Measurements from ENCODE around the gene ARHGEF28.

The ARHGEF28 gene

DNA sequence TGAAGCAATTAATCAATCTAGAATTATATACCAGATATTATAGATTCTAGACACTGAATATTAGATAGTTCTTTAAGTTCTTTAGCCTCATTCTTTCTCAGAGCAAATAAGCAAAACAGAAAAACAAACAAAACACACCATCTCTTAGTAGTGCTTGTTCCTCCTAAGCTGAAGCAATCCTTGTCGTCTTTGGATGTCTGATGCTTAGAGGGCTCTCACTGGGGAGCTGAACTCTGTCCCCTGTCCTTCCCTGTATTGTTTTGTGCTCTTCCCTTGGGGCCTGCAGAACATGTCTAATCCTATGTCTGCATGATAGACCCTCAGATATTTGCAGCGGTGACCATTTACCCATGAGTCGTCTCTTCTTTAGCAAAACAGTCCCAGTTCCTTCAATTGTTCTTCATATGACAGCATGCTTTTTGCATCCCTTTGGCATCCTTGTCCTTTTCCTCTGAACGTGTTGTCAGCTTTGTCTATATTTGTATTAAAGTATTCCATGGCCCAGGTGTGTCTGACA lies 114.3 kb downstream of the ARHGEF28 start:
- no peak for DNase-seq (ENCODE audit: low read depth in 2 of 2)

DNA sequence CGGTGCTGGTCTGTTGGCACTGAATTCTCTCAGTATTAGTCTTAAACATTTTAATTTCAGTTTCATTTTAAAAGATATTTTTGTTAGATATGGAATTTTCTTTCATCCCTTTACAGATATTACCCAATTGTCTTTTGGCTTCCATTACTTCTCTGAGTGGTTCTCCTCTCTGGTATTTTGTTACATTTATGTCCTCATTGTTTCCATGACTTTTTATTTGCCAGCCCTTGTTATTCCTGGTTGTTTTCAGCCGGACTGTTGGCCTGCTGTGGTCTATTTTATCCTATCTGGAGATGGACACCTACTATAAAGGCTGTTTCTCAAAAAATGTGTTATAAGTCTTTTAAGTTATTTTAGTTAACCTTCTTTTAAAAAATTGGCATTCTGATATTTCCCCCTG lies 117.2 kb downstream of the ARHGEF28 start:
- no peak for DNase-seq (ENCODE audit: low read depth in 2 of 2)

DNA sequence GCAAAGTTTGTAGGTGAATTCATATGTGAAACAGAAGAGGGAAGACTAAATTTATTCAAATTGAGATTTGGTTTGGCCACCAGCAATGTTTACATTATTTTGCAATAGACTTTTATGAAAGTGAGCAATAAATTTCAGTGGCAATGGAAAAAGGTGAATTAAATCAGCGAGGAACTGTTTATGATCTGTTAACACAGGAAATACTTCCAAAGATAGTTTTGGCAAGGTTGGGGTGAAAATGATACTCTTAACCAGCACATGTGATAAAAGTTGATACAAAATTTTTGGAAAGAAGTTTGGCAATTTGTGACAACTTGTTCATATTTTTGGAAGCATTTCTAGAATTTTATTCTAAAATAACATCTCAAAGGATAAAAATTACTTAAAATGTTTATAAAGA lies 119.8 kb downstream of the ARHGEF28 start:
- no peak for DNase-seq (ENCODE audit: low read depth in 2 of 2)

DNA sequence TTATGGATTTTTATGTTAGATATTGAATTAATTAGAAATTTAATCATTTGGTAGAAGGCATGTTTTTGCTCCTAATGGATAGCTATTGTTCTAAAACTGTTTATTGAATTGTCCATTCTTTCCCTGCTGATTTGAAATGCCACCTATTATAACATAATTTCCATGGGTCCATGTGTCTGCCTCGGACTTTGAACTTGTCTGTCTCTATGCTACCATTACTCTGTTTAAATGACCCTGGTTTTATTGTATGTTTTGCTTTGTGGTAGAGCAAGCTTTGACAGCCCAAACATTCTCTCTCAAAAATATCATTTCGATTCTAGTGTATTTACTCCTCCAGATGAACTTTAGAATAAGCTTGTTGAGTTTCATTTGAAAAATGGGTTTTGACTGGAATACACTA lies 120.6 kb downstream of the ARHGEF28 start:
- DNase-seq (ENCODE audit: low read depth in 2 of 2) = no peak

DNA sequence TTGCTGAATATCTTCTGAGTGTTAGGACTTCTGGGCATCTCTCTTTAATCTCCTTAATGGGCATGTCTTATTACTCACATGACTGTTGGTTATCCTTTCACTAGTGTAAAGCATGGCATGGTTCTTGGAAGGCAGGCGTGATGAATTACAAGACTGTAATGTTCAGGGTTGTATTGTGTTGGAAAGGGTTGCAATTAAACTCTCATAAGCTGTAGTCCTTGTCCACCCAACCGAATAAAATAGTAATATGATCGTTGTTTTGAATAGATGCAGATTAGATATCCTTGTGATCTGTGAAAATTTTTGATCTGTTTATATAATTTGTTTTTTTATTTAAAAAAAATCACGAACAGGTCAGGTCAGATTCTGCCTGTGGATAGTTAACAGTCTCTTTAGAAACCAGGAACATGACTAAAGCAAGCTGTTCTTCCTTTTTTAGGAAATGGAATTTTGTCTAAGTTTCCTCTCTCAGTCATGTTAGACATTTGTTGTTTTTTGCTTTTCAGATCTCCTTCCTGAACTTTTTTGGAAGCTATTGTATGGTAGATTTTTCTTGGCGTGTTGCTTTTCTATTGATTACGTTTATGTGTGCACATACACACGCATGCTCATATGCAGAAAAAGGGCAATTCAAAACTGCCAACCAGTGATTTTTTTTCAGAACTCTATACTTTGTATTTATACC lies 121.8 kb downstream of the ARHGEF28 start:
- no peak for DNase-seq (ENCODE audit: low read depth in 2 of 2)

DNA sequence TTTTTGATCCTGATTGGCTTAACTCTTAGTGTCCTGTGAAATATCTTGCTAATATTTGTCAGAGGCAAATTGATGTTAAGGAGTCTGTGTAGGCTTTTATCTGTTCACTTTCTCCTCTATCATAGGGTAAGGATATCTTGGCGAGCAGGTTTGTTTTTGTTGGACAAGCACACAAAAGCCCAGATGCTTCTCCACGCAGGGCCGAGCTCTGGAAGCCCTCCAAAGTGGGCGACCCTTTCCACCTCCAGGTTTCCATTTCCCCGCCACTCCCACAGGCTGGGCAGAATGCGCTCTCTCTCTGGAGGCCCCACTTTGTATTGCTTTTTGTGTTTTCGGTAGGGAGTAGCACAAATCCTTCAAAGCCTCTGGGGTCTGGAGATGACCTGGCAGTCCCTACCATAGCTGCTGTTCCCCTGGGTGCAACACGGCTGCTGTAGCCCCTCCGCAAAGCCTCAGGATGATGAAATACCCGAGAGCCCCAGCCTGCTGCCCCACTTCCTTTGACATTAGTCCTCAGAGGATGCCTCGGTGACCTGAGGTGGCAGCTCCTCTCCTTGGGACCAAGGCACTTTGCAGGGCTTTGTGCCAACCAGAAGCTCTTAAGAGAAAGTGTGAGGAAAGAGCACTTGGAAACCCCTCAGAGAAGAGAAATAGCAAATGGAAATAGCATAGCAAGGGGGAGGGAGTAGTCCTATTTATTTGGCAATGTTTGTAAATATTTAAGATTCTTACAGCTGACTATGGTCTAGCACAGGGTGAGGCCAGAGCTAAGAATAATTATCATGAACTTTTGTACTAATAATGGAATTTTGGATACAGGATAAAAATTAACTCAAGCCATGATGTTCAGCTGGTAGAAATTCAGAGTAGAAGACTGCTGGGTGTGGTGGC lies 122.8 kb downstream of the ARHGEF28 start:
- no peak for DNase-seq (ENCODE audit: low read depth in 2 of 2)

DNA sequence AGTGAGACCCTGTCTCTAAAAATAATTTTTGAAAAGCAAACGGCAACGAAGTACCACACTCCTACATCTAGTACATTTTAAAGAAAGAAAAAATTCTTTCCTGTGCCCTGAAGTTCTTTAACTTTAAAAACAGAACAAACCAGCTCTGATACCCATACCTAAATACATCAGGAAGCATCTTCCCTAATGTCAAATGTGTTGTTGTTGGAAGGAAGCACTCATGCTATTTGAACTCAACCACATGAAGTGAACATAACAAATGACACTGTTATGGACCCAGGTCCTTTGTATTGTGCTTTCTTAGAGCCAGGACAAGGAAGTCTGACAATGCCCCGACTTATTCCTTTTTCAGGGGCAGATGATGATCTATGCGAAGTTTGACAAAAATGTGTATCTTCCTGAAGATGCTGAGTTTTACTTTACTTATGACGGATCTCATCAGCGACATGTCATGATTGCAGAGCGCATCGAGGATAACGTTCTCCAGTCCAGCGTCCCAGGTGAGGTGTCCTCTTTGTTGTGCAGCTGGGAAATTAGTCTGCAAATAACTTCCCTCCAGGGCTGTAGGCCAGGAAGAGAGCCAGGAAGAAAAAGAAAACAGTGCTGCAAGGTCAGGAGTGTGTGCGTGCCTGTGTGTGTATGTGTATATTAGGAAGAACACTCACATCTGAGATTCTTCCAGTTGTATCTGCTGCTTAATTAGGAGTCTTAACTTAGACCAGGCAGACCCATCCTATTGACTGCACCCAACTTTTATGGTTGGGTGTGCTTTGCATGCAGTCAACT lies 123.7 kb downstream of the ARHGEF28 start:
- no peak for DNase-seq (ENCODE audit: low read depth in 2 of 2)

DNA sequence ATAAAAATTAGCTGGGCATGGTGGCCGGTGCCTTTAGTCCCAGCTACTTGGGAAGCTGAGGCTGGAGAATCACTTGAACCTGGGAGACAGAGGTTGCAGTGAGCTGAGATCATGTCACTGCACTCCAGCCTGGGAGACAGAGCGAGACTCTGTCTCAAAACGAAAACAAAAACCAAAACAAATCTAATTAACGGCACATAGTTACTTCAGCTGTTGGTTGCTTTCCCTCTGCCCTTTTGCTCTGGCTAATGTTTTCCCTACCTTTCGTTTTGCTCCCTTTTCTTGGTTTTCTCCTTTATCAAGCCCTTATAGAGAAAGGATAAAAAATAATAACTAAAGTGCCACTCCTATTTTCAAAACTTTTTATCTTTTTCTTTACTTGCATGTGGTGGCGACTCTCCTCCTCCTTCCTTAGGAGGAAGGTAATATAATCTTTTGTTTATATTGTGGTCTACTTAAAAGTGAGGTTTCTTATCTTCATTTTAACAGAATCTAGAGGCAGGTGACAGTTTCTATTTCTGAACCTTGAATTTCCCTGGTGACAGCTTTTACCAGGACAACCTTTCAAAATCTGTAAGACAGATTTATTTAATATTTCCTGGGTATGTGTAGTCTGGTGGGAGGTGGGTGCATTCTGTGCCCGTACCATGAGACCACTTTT lies 125.4 kb downstream of the ARHGEF28 start:
- DNase-seq (ENCODE audit: low read depth in 2 of 2) = no peak

DNA sequence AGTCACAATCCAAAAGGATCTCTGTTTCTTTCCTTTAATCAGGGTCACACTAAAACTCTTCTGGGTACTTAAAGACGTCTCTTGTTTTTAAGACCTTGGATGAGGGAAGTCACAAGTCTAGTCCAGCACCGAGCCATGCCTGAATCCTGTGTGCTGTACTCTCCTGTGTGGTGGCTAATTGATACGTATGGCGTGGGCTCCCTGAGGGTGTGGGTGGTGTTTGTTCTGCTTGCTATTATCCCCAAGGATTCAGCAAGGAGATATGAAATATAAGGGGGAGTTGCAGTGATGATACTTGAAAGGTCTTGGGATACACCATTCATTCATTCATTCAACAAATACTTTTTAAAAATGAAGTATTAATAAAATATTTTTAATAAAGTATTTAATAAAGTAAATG lies 128.3 kb downstream of the ARHGEF28 start:
- DNase-seq (ENCODE audit: low read depth in 2 of 2) = no peak

DNA sequence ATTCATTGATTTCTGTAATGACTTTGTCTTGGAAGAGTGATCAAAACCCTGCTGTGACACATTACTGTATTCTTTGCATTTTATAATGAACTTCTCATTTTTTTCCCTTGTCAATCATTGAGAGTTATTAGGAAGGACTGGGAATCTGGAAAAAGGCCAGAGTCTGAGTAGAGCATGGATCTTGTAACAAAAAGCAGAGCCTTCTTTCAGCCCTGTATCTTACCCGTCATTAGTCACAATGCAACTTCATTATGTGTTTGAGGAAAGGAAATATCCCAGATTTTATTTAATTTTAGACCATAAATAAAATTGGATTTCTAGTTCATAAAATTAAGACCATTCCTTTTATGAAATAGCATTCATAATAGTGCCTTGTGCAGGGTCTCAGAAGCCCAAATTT lies 131.4 kb downstream of the ARHGEF28 start:
- DNase-seq (ENCODE audit: low read depth in 2 of 2) = no peak

DNA sequence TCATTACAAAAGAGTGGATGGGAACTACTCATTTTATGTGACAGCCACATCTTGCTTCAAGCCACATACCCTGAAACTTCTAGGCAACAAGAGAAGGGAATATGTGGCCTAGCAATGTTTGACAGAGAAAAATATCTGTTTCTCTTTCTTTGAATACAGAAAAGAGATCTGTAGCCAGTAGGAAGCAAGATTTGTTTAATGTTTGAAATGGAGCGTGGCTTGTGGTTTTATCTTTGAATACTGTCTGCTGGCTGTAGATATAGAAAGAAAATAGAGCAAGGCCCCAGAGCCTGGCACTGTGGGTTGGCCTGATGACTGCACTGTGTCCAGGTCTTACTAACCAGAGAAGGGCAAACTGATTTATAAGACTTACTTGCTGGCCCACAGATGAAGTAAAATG lies 133.8 kb downstream of the ARHGEF28 start:
- no peak for DNase-seq (ENCODE audit: low read depth in 2 of 2)

DNA sequence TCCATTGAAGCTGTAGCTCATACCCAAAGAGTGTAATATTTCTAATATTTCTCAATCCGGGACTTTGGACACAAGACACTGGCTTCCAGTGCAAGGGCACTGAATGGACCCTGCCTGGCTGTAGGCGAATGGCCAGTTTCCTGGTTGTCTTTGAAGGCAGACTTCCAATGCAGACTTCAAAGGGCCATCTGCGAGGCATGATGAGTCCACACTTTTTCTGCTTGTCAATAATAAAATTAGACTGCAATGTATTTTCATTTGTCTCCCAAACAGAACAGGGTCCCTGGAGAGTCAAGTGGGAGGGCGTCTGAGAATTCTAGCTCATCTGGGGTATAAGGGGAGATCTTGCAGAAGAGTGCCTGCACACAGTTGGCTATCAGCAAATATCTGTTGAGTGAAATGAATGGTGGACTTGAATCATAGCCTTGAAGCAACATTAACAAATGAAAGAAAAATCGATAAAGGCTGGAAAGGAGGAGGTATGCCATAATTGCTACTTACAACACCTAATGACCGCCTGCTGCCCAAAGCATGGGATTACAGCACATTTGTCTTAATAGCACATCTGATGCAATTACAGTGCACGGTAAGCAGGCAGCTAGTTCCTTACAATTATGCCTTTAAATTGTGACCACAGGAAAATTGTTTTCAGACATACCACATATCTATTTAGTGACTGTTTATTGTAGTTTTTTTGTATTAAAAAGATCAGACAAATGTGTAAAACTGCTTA lies 137.5 kb downstream of the ARHGEF28 start:
- DNase-seq (ENCODE audit: low read depth in 2 of 2) = no peak

DNA sequence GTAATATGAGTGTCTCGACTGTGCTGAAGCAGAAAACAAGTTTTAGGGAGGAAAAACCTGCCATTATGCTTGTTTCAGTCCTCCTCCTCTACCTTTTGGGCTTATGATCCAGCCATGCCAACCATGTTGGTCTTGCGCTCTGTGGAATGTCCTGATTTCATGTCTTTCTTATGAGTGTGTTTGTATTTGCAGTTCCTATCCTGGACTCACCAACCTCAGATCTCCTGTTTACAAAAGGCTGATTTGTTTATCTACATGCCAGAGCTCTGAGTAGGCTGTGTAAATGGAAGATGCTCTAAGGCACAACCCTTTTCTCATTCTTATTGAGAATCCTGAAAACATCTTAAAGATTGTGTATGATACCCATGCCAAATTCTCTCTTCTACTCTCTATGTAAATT lies 138.6 kb downstream of the ARHGEF28 start:
- DNase-seq (ENCODE audit: low read depth in 2 of 2) = no peak

DNA sequence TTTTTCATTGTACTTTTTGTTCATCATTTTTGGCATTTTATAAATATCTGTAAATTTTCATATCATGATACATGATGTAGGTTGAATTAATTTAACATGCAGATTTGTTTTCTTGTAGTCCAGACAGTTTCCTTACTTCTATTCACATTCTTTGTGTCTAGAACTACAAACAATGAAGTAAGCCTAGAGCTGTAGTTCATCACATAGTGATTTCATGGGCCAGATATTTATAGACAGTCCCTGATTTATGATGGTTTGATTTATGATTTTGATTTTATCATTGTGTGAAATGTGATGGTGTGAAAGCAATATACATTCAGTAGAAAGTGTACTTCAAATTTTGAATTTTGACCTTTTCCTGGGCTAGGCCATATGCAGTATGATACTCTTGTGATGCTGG lies 139.0 kb downstream of the ARHGEF28 start:
- no peak for DNase-seq (ENCODE audit: low read depth in 2 of 2)

DNA sequence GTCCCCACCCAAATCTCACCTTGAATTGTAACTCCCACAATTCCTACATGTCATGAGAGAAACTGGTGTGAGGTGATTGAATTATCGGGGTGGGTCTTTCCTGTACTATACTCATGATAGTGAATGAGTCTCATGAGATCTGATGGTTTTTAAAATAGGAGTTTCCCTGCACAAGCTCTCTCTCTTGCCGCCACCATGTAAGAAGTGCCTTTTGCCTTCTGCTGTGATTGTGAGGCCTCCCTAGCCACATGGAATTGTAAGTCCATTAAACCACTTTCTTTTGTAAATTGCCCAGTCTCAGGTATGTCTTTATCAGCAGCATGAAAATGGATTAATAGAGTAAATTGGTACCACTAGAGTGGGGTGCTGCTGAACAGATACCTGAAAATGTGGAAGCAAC lies 140.9 kb downstream of the ARHGEF28 start:
- DNase-seq (ENCODE audit: low read depth in 2 of 2) = no peak

DNA sequence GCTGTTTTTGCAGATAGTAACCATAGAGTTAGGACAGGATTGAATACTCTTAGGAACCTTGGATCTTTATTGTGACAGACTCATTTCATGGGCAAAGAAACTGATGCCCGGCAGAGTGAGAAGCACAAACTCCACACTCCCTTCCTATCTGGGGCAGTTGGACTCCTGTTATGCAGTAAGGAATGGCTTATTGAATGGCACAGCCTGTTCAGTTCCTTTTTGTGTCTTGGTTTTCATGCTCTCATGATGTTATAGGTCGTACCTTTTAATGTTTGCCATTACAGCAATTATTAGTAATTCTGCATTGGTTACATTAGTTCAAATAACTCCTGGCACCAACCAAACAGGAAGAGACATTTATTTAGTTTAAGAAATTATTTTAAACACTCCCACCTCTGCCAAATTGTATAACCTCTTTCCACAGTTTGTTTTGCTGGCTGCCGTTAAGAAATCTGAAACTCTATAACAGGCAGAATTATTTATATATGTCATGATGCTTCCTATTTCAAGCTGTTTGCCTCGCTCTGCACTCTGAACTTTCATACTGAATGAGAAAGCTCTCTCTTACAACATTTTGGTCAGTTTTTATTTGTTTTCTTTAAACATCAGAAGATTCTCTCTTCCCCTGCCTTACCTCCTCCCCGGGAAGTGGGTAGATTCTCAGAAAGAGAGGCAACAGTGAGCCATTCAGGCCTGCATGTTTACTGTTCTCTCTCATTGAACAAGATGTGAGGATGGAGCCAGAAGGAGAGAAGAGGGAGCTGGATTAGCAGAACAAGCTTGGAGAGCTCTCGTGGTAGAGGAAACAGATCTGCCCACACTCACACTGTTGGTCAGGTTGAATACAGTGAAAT lies 144.4 kb downstream of the ARHGEF28 start:
- no peak for DNase-seq (ENCODE audit: low read depth in 2 of 2)

DNA sequence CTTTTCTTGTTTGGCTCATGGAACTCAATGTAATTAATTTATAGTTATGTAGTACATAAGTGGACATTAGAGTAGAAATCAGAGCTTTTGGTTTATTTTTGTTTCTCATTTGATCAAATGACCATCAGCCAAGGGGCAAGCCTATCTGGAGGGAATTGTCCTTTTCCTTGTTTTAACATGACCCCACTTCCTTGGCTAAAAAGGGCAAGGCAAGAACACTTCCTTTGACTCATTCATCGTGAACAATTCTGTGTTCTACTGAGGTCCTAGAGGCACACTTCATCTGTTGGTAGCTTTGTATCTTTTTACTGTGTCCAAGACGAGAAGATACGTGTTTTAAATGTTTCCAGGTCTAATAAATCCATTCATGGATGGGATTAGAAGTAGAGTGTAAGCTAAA lies 148.9 kb downstream of the ARHGEF28 start:
- DNase-seq (ENCODE audit: low read depth in 2 of 2) = no peak

DNA sequence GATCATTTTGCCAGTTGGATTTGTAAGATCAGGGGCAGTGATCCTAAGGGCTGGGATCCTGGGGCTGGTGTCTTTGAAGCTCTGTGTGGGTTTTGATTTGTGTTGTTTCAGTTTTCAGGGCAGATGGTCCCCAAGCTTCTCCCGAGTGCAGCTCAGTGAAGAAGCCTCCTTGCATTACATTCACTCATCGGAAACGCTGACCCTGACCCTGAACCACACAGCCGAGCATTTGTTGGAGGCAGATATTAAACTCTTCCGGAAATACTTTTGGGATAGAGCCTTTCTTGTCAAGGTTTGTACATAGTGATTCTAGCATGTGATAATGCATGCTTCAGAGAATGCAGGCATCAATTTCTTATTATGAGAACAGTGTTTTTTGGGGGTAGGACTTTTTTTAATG lies 150.4 kb downstream of the ARHGEF28 start:
- DNase-seq (ENCODE audit: low read depth in 2 of 2) = no peak

DNA sequence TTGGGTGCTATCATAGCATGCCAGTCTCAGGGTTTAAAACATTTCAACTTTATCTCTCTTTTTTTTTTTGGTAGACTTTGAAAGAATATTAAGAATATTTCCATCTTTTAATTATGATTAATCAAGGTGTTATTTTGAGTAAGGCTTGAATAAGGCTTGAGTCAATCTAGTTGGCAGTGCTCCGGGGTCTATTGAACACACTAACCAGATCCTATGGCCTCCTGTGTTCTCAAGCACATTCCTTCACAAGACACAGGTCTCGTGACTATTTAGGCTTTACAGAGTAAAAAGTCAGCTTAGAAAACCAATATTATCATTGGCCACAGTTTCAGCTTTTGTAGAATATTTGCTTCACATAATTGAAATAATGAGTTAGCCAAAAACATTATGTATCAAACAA lies 151.2 kb downstream of the ARHGEF28 start:
- DNase-seq (ENCODE audit: low read depth in 2 of 2) = no peak
